Smooth muscle cell (in vitro differentiated cells): Measurements from ENCODE around the gene NPAS3. TPM values are rescaled to one million over a fixed set of nuclear protein-coding genes. Genes with fewer than 3 reads are reported as not detected.

ENCODE experiments used
- DNase-seq: peaks from one replicate; lab custom pipeline; 2025; ENCODE audit not compliant: unreplicated experiment; lab: John Stamatoyannopoulos, UW
- H2AFZ ChIP-seq: fragments of 200-600 bp; sonication (generic); 2 replicates; pipeline ENCODE4 v1.6.0; 2016; ENCODE audit warnings: antibody characterized with exemption, low read depth, mild to moderate bottlenecking
- H3F3A ChIP-seq: fragments of 200-600 bp; sonication (generic); 2 replicates; pipeline ENCODE4 v1.6.0; 2017; ENCODE audit warnings: antibody characterized with exemption, low read depth
- H3K27ac ChIP-seq: fragments of 200-600 bp; sonication (generic); 2 replicates; pipeline ENCODE4 v1.5.1; 2016; ENCODE audit warnings: low read depth, mild to moderate bottlenecking
- H3K27me3 ChIP-seq: fragments of 200-600 bp; sonication (generic); 2 replicates; pipeline ENCODE4 v1.6.1; 2016; ENCODE audit warnings: low read depth, mild to moderate bottlenecking
- H3K36me3 ChIP-seq: fragments of 200-600 bp; sonication (generic); 2 replicates; pipeline ENCODE4 v1.5.1; 2016; ENCODE audit warnings: low read depth
- H3K4me1 ChIP-seq: fragments of 200-600 bp; sonication (generic); 2 replicates; pipeline ENCODE4 v1.5.1; 2016; ENCODE audit warnings: low read depth
- H3K4me2 ChIP-seq: fragments of 200-600 bp; sonication (generic); 2 replicates; pipeline ENCODE4 v1.6.0; 2016; ENCODE audit warnings: mild to moderate bottlenecking
- H3K4me3 ChIP-seq: fragments of 200-600 bp; sonication (generic); 2 replicates; pipeline ENCODE4 v1.5.1; 2016; ENCODE audit warnings: mild to moderate bottlenecking
- H3K79me2 ChIP-seq: fragments of 200-600 bp; sonication (generic); 2 replicates; pipeline ENCODE4 v1.6.0; 2016; ENCODE audit warnings: low read depth, mild to moderate bottlenecking
- H3K9ac ChIP-seq: fragments of 200-600 bp; sonication (generic); 2 replicates; pipeline ENCODE4 v1.6.0; 2016; ENCODE audit warnings: low read depth
- H3K9me3 ChIP-seq: fragments of 200-600 bp; sonication (generic); replicated peaks from 2 replicates; pipeline ENCODE4 v1.5.1; 2016; ENCODE audit warnings: low read depth
- H4K20me1 ChIP-seq: fragments of 200-600 bp; sonication (generic); 2 replicates; pipeline ENCODE4 v1.6.0; 2016; ENCODE audit warnings: low read depth
- WGBS: methylation state at CpG from one replicate; pipeline ENCODE4 v1.1.7; 2016; ENCODE audit warnings: low lambda C conversion rate; 5-methylcytosine and 5-hydroxymethylcytosine counted together
- polyA plus RNA-seq: library from polyadenylated mRNA; unstranded; fragments of >200 nt; fragmentation: Nextera tagmentation; extraction: Ambion mirVana; gene quantifications from 2 replicates; pipeline ENCODE4 v1.2.1, GENCODE V29; 2016
- total RNA-seq: library from RNA; depleted of rRNA; stranded (reverse); fragments of >200 nt; gene quantifications from 2 replicates; pipeline ENCODE4 v1.2.3, GENCODE V29; 2014
- TF ChIP-seq, protein P1 (sequence below): fragments of 200-600 bp; sonication (generic); IDR thresholded peaks from 2 replicates; pipeline ENCODE4 v1.5.1; 2017; ENCODE audit warnings: borderline replicate concordance, mild to moderate bottlenecking, antibody characterized with exemption; ENCODE audit not compliant: insufficient read depth, poor library complexity, severe bottlenecking

The NPAS3 gene
- total and polyA plus RNA-seq, 2 experiments from 2014 or later, result 0.79 to 2.0 TPM

DNA sequence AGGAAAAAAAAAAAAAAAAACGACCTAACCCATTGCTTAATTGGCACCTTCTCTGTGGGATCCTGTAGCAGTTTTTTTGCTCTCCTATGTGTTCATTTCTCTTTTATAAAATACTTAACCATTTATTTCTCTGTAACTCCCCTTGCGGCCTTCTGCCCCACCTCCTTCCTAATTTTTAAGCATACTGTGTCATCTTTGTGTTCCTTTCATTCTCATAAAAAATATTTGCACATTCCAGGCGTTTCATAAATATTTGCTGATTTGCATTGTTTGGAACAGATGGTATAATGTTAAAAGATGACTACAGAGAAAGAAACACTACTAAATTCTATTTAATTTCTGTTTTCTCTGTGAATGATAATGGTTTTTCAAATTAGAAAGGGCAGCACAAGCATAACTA lies 77.9 kb downstream of the NPAS3 start:
- Histone ChIP-seq H3K27ac (no peak overlapping the region), H3K4me1 (no peaks in the 10 kb centered on the region), H3F3A (no peaks in the 10 kb centered on the region), H3K4me2 (no peak overlapping the region), H3K4me3 (no peak overlapping the region), H3K79me2 (no peaks in the 10 kb centered on the region), H3K9me3 (no peaks in the 10 kb centered on the region), H2AFZ (no peak overlapping the region), H4K20me1 (no peaks in the 10 kb centered on the region), H3K27me3 (no peaks in the 10 kb centered on the region), H3K9ac (no peak overlapping the region), H3K36me3 (no peaks in the 10 kb centered on the region)
- WGBS, result 75% methylated on average over 3 of the region's 3 CpGs
- TF ChIP-seq, protein P1, sequence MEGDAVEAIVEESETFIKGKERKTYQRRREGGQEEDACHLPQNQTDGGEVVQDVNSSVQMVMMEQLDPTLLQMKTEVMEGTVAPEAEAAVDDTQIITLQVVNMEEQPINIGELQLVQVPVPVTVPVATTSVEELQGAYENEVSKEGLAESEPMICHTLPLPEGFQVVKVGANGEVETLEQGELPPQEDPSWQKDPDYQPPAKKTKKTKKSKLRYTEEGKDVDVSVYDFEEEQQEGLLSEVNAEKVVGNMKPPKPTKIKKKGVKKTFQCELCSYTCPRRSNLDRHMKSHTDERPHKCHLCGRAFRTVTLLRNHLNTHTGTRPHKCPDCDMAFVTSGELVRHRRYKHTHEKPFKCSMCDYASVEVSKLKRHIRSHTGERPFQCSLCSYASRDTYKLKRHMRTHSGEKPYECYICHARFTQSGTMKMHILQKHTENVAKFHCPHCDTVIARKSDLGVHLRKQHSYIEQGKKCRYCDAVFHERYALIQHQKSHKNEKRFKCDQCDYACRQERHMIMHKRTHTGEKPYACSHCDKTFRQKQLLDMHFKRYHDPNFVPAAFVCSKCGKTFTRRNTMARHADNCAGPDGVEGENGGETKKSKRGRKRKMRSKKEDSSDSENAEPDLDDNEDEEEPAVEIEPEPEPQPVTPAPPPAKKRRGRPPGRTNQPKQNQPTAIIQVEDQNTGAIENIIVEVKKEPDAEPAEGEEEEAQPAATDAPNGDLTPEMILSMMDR, result no peak
- DNase-seq, result no peak

DNA sequence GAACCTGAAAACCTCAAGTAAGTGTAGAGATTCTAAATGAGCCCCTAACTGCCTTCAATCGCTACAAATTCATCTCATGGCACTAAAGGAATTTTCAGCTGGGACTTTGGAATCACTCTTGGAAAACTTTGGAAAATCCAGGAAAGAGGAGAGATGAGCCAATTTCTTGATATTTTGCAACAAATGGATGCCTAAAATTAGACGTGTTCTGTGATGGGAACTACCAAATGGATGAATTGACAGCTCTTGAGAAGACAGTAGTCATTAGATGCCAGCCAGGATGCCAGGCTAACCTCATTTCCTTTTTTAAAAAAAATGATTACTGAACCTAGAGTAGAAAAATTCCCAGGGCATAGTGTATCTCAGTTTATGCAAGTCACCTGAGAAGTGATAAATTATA lies 78.3 kb downstream of the NPAS3 start:
- no peaks in the 10 kb centered on the region for H3K9me3 ChIP-seq
- no peak overlapping the region for H3K9ac ChIP-seq
- 96% methylated on average over 2 of the region's 2 CpGs for WGBS
- no peaks in the 10 kb centered on the region for H3K79me2 ChIP-seq
- H3K4me2 ChIP-seq, result no peak overlapping the region
- no peaks in the 10 kb centered on the region for H3K4me1 ChIP-seq
- no peaks in the 10 kb centered on the region for H3F3A ChIP-seq
- DNase-seq, result no peak
- H3K4me3 ChIP-seq, result no peak overlapping the region
- TF ChIP-seq, protein P1, result no peak
- H3K27ac ChIP-seq, result no peak overlapping the region
- no peaks in the 10 kb centered on the region for H4K20me1 ChIP-seq
- H3K36me3 ChIP-seq, result no peaks in the 10 kb centered on the region
- H3K27me3 ChIP-seq, result no peaks in the 10 kb centered on the region
- H2AFZ ChIP-seq, result no peak overlapping the region

DNA sequence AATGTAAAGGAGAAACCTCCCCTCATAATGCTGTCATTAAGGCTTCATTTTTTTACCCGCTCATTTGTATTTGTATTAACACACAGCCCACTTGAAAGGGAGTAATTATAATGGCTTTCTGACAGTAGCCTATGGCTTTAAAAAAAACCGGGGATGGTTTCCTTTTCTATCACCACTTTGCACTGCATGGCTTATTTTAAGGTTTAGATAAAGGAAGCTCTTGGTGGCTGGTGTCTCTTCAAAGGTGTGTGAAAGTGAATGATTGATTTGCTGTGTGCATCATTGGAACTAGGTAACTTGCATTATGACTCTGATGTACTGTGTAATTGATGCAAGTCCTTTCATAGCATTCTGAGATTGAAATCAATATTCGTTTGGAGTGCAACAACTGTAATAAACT lies 80.7 kb downstream of the NPAS3 start:
- Histone ChIP-seq H3K9me3 (no peaks in the 10 kb centered on the region), H3K27me3 (no peaks in the 10 kb centered on the region), H3F3A (no peaks in the 10 kb centered on the region), H4K20me1 (no peaks in the 10 kb centered on the region), H3K36me3 (no peaks in the 10 kb centered on the region), H3K4me1 (no peaks in the 10 kb centered on the region), H3K79me2 (no peaks in the 10 kb centered on the region), H3K9ac (no peak overlapping the region), H3K27ac (no peak overlapping the region), H3K4me2 (no peak overlapping the region), H3K4me3 (no peak overlapping the region), H2AFZ (no peak overlapping the region)
- no peak for DNase-seq
- TF ChIP-seq, protein P1, result no peak
- 70% methylated on average over 3 of the region's 3 CpGs for WGBS

DNA sequence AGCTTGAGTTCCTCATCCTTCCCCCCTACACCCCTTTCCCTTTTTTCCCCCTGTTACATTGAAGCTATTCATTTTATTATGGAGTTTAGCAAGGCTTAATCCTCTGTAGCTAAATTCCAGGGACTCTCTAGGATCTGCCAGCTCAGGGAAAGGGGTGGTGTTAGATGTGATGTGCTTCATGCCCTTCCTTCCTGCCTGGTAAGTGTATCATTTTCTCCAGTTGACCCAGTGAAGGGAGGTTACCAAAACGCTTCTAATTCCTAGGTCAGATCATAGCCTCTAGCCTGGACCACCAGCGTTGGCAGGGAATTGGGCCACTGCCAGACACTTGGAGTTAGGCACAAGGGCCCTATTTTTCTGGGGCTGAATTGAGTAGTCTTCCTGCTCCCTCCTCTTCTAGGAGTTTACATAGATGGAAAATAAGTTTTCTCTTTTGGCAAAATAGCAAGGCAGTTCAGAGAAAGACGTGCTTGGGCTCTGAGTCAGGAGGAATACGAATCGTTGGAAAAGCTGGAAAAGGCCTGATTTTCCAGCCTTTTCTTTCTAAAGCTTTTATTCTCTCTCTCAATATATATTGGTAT lies 88.3 kb downstream of the NPAS3 start:
- H3K4me1 ChIP-seq, result no peaks in the 10 kb centered on the region
- H3K36me3 ChIP-seq, result no peaks in the 10 kb centered on the region
- no peaks in the 10 kb centered on the region for H4K20me1 ChIP-seq
- H3K4me3 ChIP-seq, result no peak overlapping the region
- H3F3A ChIP-seq, result no peaks in the 10 kb centered on the region
- H3K9ac ChIP-seq, result no peak overlapping the region
- 91% methylated on average over 5 of the region's 5 CpGs for WGBS
- H3K9me3 ChIP-seq, result no peaks in the 10 kb centered on the region
- no peak overlapping the region for H3K27ac ChIP-seq
- no peak overlapping the region for H3K4me2 ChIP-seq
- peaks cover 5% of the 10 kb centered on the region for H3K27me3 ChIP-seq
- TF ChIP-seq, protein P1, result no peak
- no peak overlapping the region for H2AFZ ChIP-seq
- DNase-seq, result no peak
- H3K79me2 ChIP-seq, result no peaks in the 10 kb centered on the region
